Endothelial cell (in vitro differentiated cells): Measurements from ENCODE around the gene SLC12A2. TPM values are rescaled to one million over a fixed set of nuclear protein-coding genes. Genes with fewer than 3 reads are reported as not detected.
A peak's percentile ranks its signal among the peaks of the same experiment; 100 is the strongest.

ENCODE experiments used
- DNase-seq: peaks from one replicate; pipeline ENCODE4 v3.0.0; 2021; ENCODE audit warnings: low spot score
- H3K27ac Mint-ChIP-seq: one replicate; pipeline ENCODE4 v1.8.0; 2021; ENCODE audit warnings: mixed read lengths, inconsistent platforms; ENCODE audit not compliant: unreplicated experiment
- H3K27me3 Mint-ChIP-seq: one replicate; pipeline ENCODE4 v1.8.0; 2021; ENCODE audit warnings: mild to moderate bottlenecking, moderate library complexity, mixed read lengths, inconsistent platforms; ENCODE audit not compliant: unreplicated experiment
- H3K36me3 Mint-ChIP-seq: one replicate; pipeline ENCODE4 v1.8.0; 2021; ENCODE audit warnings: mild to moderate bottlenecking, low read depth, mixed read lengths, inconsistent platforms; ENCODE audit not compliant: unreplicated experiment
- H3K4me1 Mint-ChIP-seq: one replicate; pipeline ENCODE4 v1.8.0; 2021; ENCODE audit warnings: mild to moderate bottlenecking, mixed read lengths, inconsistent platforms; ENCODE audit not compliant: unreplicated experiment
- H3K4me3 Mint-ChIP-seq: one replicate; pipeline ENCODE4 v1.8.0; 2021; ENCODE audit warnings: mild to moderate bottlenecking, mixed read lengths, inconsistent platforms; ENCODE audit not compliant: unreplicated experiment
- H3K9me3 Mint-ChIP-seq: one replicate; pipeline ENCODE4 v1.8.0; 2021; ENCODE audit warnings: mixed read lengths, inconsistent platforms; ENCODE audit not compliant: unreplicated experiment
- CTCF ChIP-seq: fragments of 200-600 bp; sonication (generic); IDR thresholded peaks from one replicate; pipeline ENCODE4 v1.5.0; 2021; ENCODE audit warnings: antibody characterized with exemption; ENCODE audit not compliant: unreplicated experiment
- total RNA-seq: library from RNA; stranded (reverse); fragmentation: NEBNext Ultra II Directional; extraction: Animal tissue kit (Norgen Biotek cat#: 25700); gene quantifications from one replicate; pipeline ENCODE4 v1.2.1, GENCODE V29; 2021; ENCODE audit not compliant: unreplicated experiment

SLC12A2 gene
- total RNA-seq, 1 donor from 2014 or later = 45.7 TPM

DNA sequence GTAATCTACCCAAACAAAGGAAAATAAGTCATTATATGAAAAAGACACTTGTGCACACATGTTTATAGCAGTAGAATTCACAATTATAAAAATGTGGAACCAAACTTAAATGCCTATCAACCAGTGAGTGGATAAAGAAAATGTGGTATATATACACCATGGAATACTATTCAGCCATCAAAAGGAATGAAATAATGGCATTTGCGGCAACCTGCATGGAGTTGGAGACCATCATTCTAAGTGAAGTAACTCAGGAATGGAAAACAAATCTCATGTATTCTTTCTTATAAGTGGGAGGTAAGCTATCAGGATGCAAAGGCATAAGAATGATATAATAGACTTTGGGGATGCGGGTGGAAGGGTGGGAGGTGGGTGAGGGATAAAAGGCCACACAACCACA, 34.6 kb downstream of the SLC12A2 start:
- no peak for DNase-seq
- TF ChIP-seq CTCF = no peak
- Mint-ChIP-seq H3K36me3 (peaks cover 26% of the 10 kb centered on the region), H3K4me3 (peak overlapping the region; percentile 76), H3K27me3 (no peaks in the 10 kb centered on the region), H3K4me1 (no peaks in the 10 kb centered on the region), H3K27ac (no peak overlapping the region), H3K9me3 (no peaks in the 10 kb centered on the region)

GRCh38 chr5:128121651-128122050, 38.1 kb downstream of the SLC12A2 start:
- Mint-ChIP-seq H3K9me3 (no peaks in the 10 kb centered on the region), H3K27me3 (no peaks in the 10 kb centered on the region), H3K27ac (no peak overlapping the region), H3K4me3 (no peak overlapping the region), H3K36me3 (peaks cover 18% of the 10 kb centered on the region), H3K4me1 (peaks cover 4% of the 10 kb centered on the region)
- no peak for DNase-seq
- no peak for TF ChIP-seq CTCF

GRCh38 chr5:128123936-128124335, 40.4 kb downstream of the SLC12A2 start:
- no peaks in the 10 kb centered on the region for H3K9me3 Mint-ChIP-seq

DNA sequence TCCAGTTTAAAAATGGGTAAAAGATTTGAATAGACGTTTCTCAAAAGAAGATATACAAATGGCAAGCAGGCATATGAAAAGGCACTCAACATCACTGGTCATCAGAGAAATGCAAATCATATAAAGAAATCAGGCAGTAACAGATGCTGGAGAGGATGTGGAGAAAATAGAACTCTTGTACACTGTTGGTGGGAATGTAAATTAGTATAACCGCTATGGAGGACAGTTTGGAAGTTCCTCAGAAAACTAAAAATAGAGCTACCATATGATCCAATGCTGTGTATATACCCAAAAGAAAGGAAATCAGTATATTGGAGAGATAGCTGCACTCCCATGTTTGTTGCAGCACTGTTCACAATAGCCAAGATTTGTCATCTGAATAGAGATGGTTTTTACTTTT, 42.7 kb downstream of the SLC12A2 start:
- H3K9me3 Mint-ChIP-seq = no peaks in the 10 kb centered on the region
- no peak overlapping the region for H3K4me3 Mint-ChIP-seq
- no peak for DNase-seq
- H3K4me1 Mint-ChIP-seq = peaks cover 4% of the 10 kb centered on the region
- H3K27me3 Mint-ChIP-seq = no peaks in the 10 kb centered on the region
- peaks cover 5% of the 10 kb centered on the region for H3K36me3 Mint-ChIP-seq
- no peak for TF ChIP-seq CTCF
- H3K27ac Mint-ChIP-seq = no peak overlapping the region

More at GRCh38 chr5:128123936-128124335, 40.4 kb downstream of the SLC12A2 start:
- Mint-ChIP-seq H3K27me3 (no peaks in the 10 kb centered on the region), H3K36me3 (peaks cover 2% of the 10 kb centered on the region), H3K4me1 (peaks cover 4% of the 10 kb centered on the region), H3K27ac (no peak overlapping the region), H3K4me3 (no peak overlapping the region)
- TF ChIP-seq CTCF = no peak
- DNase-seq = no peak

DNA sequence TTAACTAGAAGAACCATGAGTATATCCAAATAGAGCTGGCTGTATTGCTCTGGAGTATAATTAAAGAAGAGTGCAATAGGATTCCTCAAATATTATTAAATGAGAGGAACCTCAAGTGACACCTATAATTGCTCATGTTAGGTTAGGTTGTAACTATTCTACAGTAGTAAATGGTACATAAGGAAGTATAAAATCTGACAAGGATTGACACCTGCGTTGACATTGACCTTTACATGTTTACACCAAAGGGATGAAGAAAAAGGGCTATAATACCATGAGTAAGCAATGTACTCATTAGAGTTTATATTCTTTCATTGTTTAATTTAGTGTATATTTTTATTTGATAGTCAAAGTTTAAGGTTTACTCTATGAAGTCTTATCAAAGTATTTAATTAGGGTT, 48.9 kb downstream of the SLC12A2 start:
- Mint-ChIP-seq H3K27ac (no peak overlapping the region), H3K27me3 (no peaks in the 10 kb centered on the region), H3K4me1 (no peaks in the 10 kb centered on the region), H3K9me3 (no peaks in the 10 kb centered on the region), H3K36me3 (peaks cover 12% of the 10 kb centered on the region), H3K4me3 (no peak overlapping the region)
- TF ChIP-seq CTCF = no peak
- no peak for DNase-seq
